K562 (cell line): ENCODE data around the gene PLG. TPM values are rescaled to one million over a fixed set of nuclear protein-coding genes. Genes with fewer than 3 reads are reported as not detected.

Source experiments
- GATAD2B ChIP-seq: fragments of 450-650 bp; IDR thresholded peaks from 2 replicates; pipeline ENCODE4 v1.6.1; 2017; ENCODE audit warnings: mild to moderate bottlenecking, borderline replicate concordance
- HES1 ChIP-seq: fragments of 450-650 bp; IDR thresholded peaks from 2 replicates; pipeline ENCODE4 v1.6.1; 2016; ENCODE audit warnings: low read depth, mild to moderate bottlenecking, moderate library complexity
- NFXL1 ChIP-seq: fragments of 450-650 bp; formaldehyde crosslinking; IDR thresholded peaks from 2 replicates; pipeline ENCODE4 v1.4.0; 2021; ENCODE audit warnings: mild to moderate bottlenecking
- REST ChIP-seq, 2 experiments: fragments of 450-650 bp; formaldehyde crosslinking in 1 of 2; IDR thresholded peaks; 2 replicates each; pipeline versions ENCODE4 v1.4.0 to v1.6.1; 2014 to 2020; ENCODE audit warnings: mild to moderate bottlenecking in 2 of 2, borderline replicate concordance in 1 of 2, low read depth in 1 of 2
- TGIF2 ChIP-seq: sonication (generic); formaldehyde crosslinking; IDR thresholded peaks from 2 replicates; pipeline ENCODE4 v1.8.1; 2022; ENCODE audit warnings: mild to moderate bottlenecking, missing genetic modification reagents, moderate library complexity
- THRB ChIP-seq: fragments of 450-650 bp; formaldehyde crosslinking; conservative IDR thresholded peaks from 2 replicates; pipeline ENCODE4 v1.4.0; 2022; ENCODE audit warnings: mild to moderate bottlenecking, missing genetic modification characterization
- VEZF1 ChIP-seq: fragments of 200-800 bp; sonication (Bioruptor generic); IDR thresholded peaks from 2 replicates; pipeline ENCODE4 v1.6.1; 2017; ENCODE audit warnings: missing genetic modification characterization, missing compliant biosample characterization
- ZNF592 ChIP-seq: fragments of 450-650 bp; IDR thresholded peaks from 2 replicates; pipeline ENCODE4 v1.6.1; 2017; ENCODE audit warnings: antibody characterized with exemption, mild to moderate bottlenecking
- polyA plus RNA-seq, 8 experiments: library from polyadenylated mRNA; depleted of rRNA in 4 of 8; stranded (reverse) in 5 of 8; unstranded in 3 of 8; fragments of >200 nt; fragmentation: Nextera tagmentation in 2 of 8; fragmentation: Illumina TruSeq in 1 of 8; extraction: Ambion mirVana in 2 of 8; extraction: Trizol in 1 of 8; gene quantifications; 2 replicates each; pipeline versions ENCODE4 v1.2.1 to v1.2.3, GENCODE V29; 2011 to 2014; ENCODE audit warnings: inconsistent platforms in 1 of 8, missing spikeins in 1 of 8
- total RNA-seq, 7 experiments: library from RNA; depleted of rRNA in 6 of 7; stranded (reverse); fragments of >200 nt in 6 of 7; fragmentation: Illumina TruSeq in 2 of 7; extraction: Trizol in 2 of 7; gene quantifications; 2 replicates each; pipeline versions ENCODE4 v1.2.1 to v1.2.3, GENCODE V29; 2011 to 2021; ENCODE audit warnings: low replicate concordance in 1 of 7

The PLG gene
- total and polyA plus RNA-seq, 9 of the 15 experiments (the other 6 are each of a cell fraction or from before 2014, with no cell fraction given), result 0.64 TPM; not detected in 8

GRCh38 chr6:160790028-160790792, 88.2 kb downstream of the PLG start (continued):
- no peak for TF ChIP-seq HES1
- peak; percentile 44; the same call in 1 of the 2 replicates for TF ChIP-seq REST (IDR thresholded peaks at IDR 0.05; ENCODE audit: borderline replicate concordance)
- TF ChIP-seq REST (CRISPR knock-in tag; IDR thresholded peaks at IDR 0.05; ENCODE audit: low read depth), result no peak
- no peak for TF ChIP-seq GATAD2B
- TF ChIP-seq THRB (CRISPR knock-in tag), result no peak
- TF ChIP-seq TGIF2, result no peak
- 0 out of 2 replicates have a peak, but pooled peaks have one; percentile 46 for TF ChIP-seq ZNF592
- TF ChIP-seq NFXL1 (CRISPR knock-in tag), result no peak
- no peak for TF ChIP-seq VEZF1
